ENCODE measurements around the gene BMP10.

The BMP10 gene

GRCh38 chr2:68889021-68889420, 17.8 kb upstream of the BMP10 start:
- DNase-seq, result no peak

- DNase-seq, result no peak
These were observed 17.0 kb upstream of the BMP10 start for GRCh38 chr2:68888038-68888704.

GRCh38 chr2:68885811-68886075, 14.5 kb upstream of the BMP10 start:
- DNase-seq, result no peak

GRCh38 chr2:68885074-68885810, 14.0 kb upstream of the BMP10 start:
- DNase-seq, result no peak

- DNase-seq, result no peak
These were observed 9.0 kb upstream of the BMP10 start for GRCh38 chr2:68880213-68880612.

GRCh38 chr2:68879296-68879695, 8.1 kb upstream of the BMP10 start:
- no peak for DNase-seq

- DNase-seq, result no peak
These were observed 7.6 kb upstream of the BMP10 start for GRCh38 chr2:68878753-68879152.

GRCh38 chr2:68878071-68878711, 7.0 kb upstream of the BMP10 start:
- DNase-seq, result no peak

- DNase-seq, result no peak
These were observed 6.0 kb upstream of the BMP10 start for GRCh38 chr2:68877079-68877772.

- DNase-seq, result no peak
These were observed 982 bp downstream of the BMP10 start for GRCh38 chr2:68870215-68870614.

GRCh38 chr2:68865108-68865507, 6.1 kb downstream of the BMP10 start:
- DNase-seq, result no peak

GRCh38 chr2:68863996-68864395, 7.2 kb downstream of the BMP10 start:
- DNase-seq, result no peak

- DNase-seq, result no peak
These were observed 8.3 kb downstream of the BMP10 start for GRCh38 chr2:68862889-68863288.

GRCh38 chr2:68861330-68861729, 9.9 kb downstream of the BMP10 start:
- no peak for DNase-seq

- DNase-seq, result no peak
These were observed 11.1 kb downstream of the BMP10 start for GRCh38 chr2:68860111-68860510.

- DNase-seq, result peak; percentile 17
These were observed 13.2 kb downstream of the BMP10 start for GRCh38 chr2:68857855-68858456.

- DNase-seq, result no peak
These were observed 13.9 kb downstream of the BMP10 start for GRCh38 chr2:68857202-68857845.

- DNase-seq, result no peak
These were observed 15.6 kb downstream of the BMP10 start for GRCh38 chr2:68855550-68855949.

GRCh38 chr2:68854476-68854875, 16.7 kb downstream of the BMP10 start:
- no peak for DNase-seq

- DNase-seq, result no peak
These were observed 17.3 kb downstream of the BMP10 start for GRCh38 chr2:68853915-68854314.

- DNase-seq, result no peak
These were observed 18.2 kb downstream of the BMP10 start for GRCh38 chr2:68853035-68853434.

GRCh38 chr2:68850524-68850923, 20.7 kb downstream of the BMP10 start:
- DNase-seq, result no peak

GRCh38 chr2:68849579-68850030, 21.6 kb downstream of the BMP10 start:
- no peak for DNase-seq
